Gastrocnemius medialis (tissue), 4 donors: Measurements from ENCODE around the gene RNASEH2B.

Source experiments
- CTCF ChIP-seq, 5 experiments: fragments of 450-650 bp in 3 of 5; fragments of 200-600 bp in 2 of 5; sonication (generic) in 2 of 5; IDR thresholded peaks in 4 of 5; conservative IDR thresholded peaks in 1 of 5; 1 replicate in 4 of 5; 2 replicates in 1 of 5; pipeline ENCODE4 v1.5.1; 2016 to 2019; ENCODE audit warnings: antibody characterized with exemption in 5 of 5, mild to moderate bottlenecking in 3 of 5, moderate library complexity in 3 of 5
- POLR2A ChIP-seq, 2 donors: fragments of 450-650 bp; IDR thresholded peaks; one replicate each; pipeline ENCODE4 v1.6.1; 2017; ENCODE audit warnings: antibody characterized with exemption in 2 of 2, mild to moderate bottlenecking in 2 of 2, moderate library complexity in 2 of 2

GRCh38 chr13:50909605-50910484 lies at the start of gene RNASEH2B:
- TF ChIP-seq CTCF (IDR thresholded peaks at IDR 0.05 in 4 of 5, conservative IDR thresholded peaks at IDR 0.05 in 1 of 5) (peak in 1 of 5 experiments; percentile 5), POLR2A (IDR thresholded peaks at IDR 0.05) (peak; percentile 46 to 64)
